OCI-LY3 (cell line): ENCODE data around the gene TTLL9.

ENCODE experiments used
- H2AFZ ChIP-seq: fragments of 200-600, 300-600 bp; shearing (Covaris generic); 2 replicates; pipeline ENCODE4 v1.6.0; 2014; ENCODE audit warnings: antibody characterized with exemption, low read depth, low read length
- H3K27ac ChIP-seq: fragments of 200-600, 300-600 bp; sonication (generic); 2 replicates; pipeline ENCODE4 v1.5.1; 2014; ENCODE audit warnings: mild to moderate bottlenecking, low read length, moderate library complexity, mixed read lengths
- H3K27me3 ChIP-seq: fragments of 200-600, 300-600 bp; sonication (generic); 2 replicates; pipeline ENCODE4 v1.6.1; 2014; ENCODE audit warnings: low read depth, low read length, mixed read lengths
- H3K36me3 ChIP-seq: fragments of 200-600, 300-600 bp; sonication (generic); replicated peaks from 2 replicates; pipeline ENCODE3; 2014; ENCODE audit warnings: low read depth, low read length, mixed read lengths
- H3K4me1 ChIP-seq: fragments of 300-600, 200-600 bp; sonication (generic); 2 replicates; pipeline ENCODE4 v1.6.1; 2014; ENCODE audit warnings: low read length, mixed read lengths
- H3K4me2 ChIP-seq: fragments of 200-600, 300-600 bp; sonication (generic); 2 replicates; pipeline ENCODE4 v1.6.1; 2014; ENCODE audit warnings: low read length, mixed read lengths
- H3K4me3 ChIP-seq: fragments of 300-600, 200-600 bp; sonication (generic); 2 replicates; pipeline ENCODE4 v1.5.1; 2014; ENCODE audit warnings: antibody characterized with exemption, mild to moderate bottlenecking, low read length, moderate library complexity
- H3K79me2 ChIP-seq: fragments of 300-600, 200-600 bp; shearing (Covaris generic); 2 replicates; pipeline ENCODE4 v1.6.1; 2014; ENCODE audit warnings: mild to moderate bottlenecking, low read length, mixed read lengths
- H3K9ac ChIP-seq: fragments of 300-600, 200-600 bp; shearing (Covaris generic); 2 replicates; pipeline ENCODE4 v1.6.0; 2014; ENCODE audit warnings: mild to moderate bottlenecking, low read length, moderate library complexity
- H3K9me3 ChIP-seq: fragments of 200-600, 300-600 bp; shearing (Covaris generic); 2 replicates; pipeline ENCODE4 v1.6.1; 2014; ENCODE audit warnings: low read length, mixed read lengths; ENCODE audit not compliant: insufficient read depth
- H4K20me1 ChIP-seq: fragments of 200-600, 300-600 bp; sonication (generic); 2 replicates; pipeline ENCODE4 v1.6.1; 2016; ENCODE audit warnings: low read length, mixed read lengths; ENCODE audit not compliant: insufficient read depth
- CTCF ChIP-seq: fragments of 200-600, 300-600 bp; sonication (generic); IDR thresholded peaks from 2 replicates; pipeline ENCODE4 v1.5.1; 2014; ENCODE audit warnings: antibody characterized with exemption, low read length, low read depth
- EZH2phosphoT487 ChIP-seq: fragments of 200-600 bp; shearing (Covaris generic); IDR thresholded peaks from 2 replicates; pipeline ENCODE4 v1.6.1; 2018; ENCODE audit warnings: antibody characterized with exemption, mixed run types, low read depth

Gene TTLL9

DNA sequence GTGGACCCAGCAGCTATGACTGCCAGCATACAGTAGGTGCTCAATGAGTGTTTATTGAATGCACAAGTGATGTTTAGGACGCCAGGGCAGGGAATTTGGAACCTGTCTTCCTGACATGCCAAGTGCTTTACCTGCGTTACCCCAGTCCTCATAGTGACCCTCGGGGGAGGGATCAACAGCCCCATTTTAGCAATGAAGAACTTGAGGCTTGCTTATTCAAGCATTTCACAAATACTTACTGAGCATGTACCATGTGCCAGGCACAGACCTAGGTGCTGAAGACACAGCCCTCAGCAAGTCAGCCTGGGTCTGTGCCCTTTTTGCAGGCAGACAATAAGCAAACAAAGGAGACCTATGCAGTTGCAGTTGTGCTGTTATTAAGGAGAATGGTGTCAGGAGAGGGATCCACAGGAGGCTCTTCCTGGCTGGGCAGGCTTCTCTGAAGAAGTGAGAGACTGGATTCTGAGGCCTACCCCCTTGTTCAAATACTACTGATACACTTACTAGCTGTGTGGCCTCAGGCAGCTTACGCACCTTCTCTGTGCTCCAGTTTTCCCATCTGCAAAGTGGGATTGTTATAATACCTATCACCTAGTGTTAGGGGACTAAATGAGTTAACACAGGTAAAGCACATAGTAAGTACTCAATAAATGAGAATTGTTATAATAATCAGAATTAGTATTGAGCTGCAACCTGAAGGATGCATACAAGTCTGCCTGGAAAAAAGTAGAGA lies 39.8 kb downstream of the TTLL9 start:
- Histone ChIP-seq H3K9ac (no peak overlapping the region), H3K79me2 (no peaks in the 10 kb centered on the region), H3K27ac (no peak overlapping the region), H4K20me1 (no peaks in the 10 kb centered on the region), H3K36me3 (no peaks in the 10 kb centered on the region), H3K4me2 (no peak overlapping the region), H3K4me1 (no peaks in the 10 kb centered on the region), H3K9me3 (no peaks in the 10 kb centered on the region), H2AFZ (no peak overlapping the region), H3K4me3 (no peak overlapping the region), H3K27me3 (no peaks in the 10 kb centered on the region)
- TF ChIP-seq EZH2phosphoT487 (no peak), CTCF (no peak)

GRCh38 chr20:31913431-31914157 lies 43.2 kb downstream of the TTLL9 start:
- H4K20me1 ChIP-seq = no peaks in the 10 kb centered on the region
- TF ChIP-seq EZH2phosphoT487 = no peak
- TF ChIP-seq CTCF = no peak
- H3K27me3 ChIP-seq = no peaks in the 10 kb centered on the region
- no peak overlapping the region for H3K27ac ChIP-seq
- H2AFZ ChIP-seq = no peak overlapping the region
- H3K4me1 ChIP-seq = peaks cover 20% of the 10 kb centered on the region
- no peaks in the 10 kb centered on the region for H3K9me3 ChIP-seq
- H3K79me2 ChIP-seq = no peaks in the 10 kb centered on the region
- H3K4me2 ChIP-seq = no peak overlapping the region
- no peak overlapping the region for H3K4me3 ChIP-seq
- H3K36me3 ChIP-seq = no peaks in the 10 kb centered on the region
- no peak overlapping the region for H3K9ac ChIP-seq

GRCh38 chr20:31914170-31914569 lies 43.7 kb downstream of the TTLL9 start:
- peaks cover 25% of the 10 kb centered on the region for H3K4me1 ChIP-seq
- TF ChIP-seq CTCF = no peak
- no peak for TF ChIP-seq EZH2phosphoT487
- no peaks in the 10 kb centered on the region for H3K9me3 ChIP-seq
- H3K36me3 ChIP-seq = no peaks in the 10 kb centered on the region
- H3K27ac ChIP-seq = no peak overlapping the region
- H3K79me2 ChIP-seq = no peaks in the 10 kb centered on the region
- H3K4me2 ChIP-seq = no peak overlapping the region
- H3K4me3 ChIP-seq = no peak overlapping the region
- H4K20me1 ChIP-seq = no peaks in the 10 kb centered on the region
- H3K27me3 ChIP-seq = no peaks in the 10 kb centered on the region
- no peak overlapping the region for H3K9ac ChIP-seq
- no peak overlapping the region for H2AFZ ChIP-seq

- H3K9me3 ChIP-seq = no peaks in the 10 kb centered on the region
- no peak overlapping the region for H3K4me3 ChIP-seq
- H3K27me3 ChIP-seq = no peaks in the 10 kb centered on the region
- H2AFZ ChIP-seq = no peak overlapping the region
- H3K4me1 ChIP-seq = peaks cover 25% of the 10 kb centered on the region
- TF ChIP-seq CTCF = no peak
- TF ChIP-seq EZH2phosphoT487 = no peak
- H3K9ac ChIP-seq = no peak overlapping the region
- no peaks in the 10 kb centered on the region for H3K79me2 ChIP-seq
- no peaks in the 10 kb centered on the region for H4K20me1 ChIP-seq
- no peak overlapping the region for H3K27ac ChIP-seq
- no peak overlapping the region for H3K4me2 ChIP-seq
- H3K36me3 ChIP-seq = no peaks in the 10 kb centered on the region
Measured at GRCh38 chr20:31915491-31916280, 45.3 kb downstream of the TTLL9 start.
